MCF 10A (cell line): ENCODE measurements around the gene MRPL14. TPM values are rescaled to one million over a fixed set of nuclear protein-coding genes. Genes with fewer than 3 reads are reported as not detected.
A peak's percentile ranks its signal among the peaks of the same experiment; 100 is the strongest.

Experiments used
- BruUV-seq: library from RNA; stranded (reverse); fragments of 400-500 nt; replicated peaks from 2 replicates; lab custom pipeline; 2021; lab: Mats Ljungman, UMichigan
- CTCF ChIA-PET: fragments of 300-600 bp; sonication (Branson Sonifier 250); formaldehyde crosslinking; extraction: SDS; loops from one replicate; lab custom pipeline; 2021; ENCODE audit warnings: antibody characterized with exemption, inconsistent platforms; lab: Yijun Ruan, JAX
- POLR2A ChIA-PET: fragments of 300-600, 350-650 bp; sonication (Branson Sonifier 250); formaldehyde crosslinking; extraction: SDS; loops from one replicate; lab custom pipeline; 2020; ENCODE audit warnings: antibody characterized with exemption, inconsistent platforms; lab: Yijun Ruan, JAX
- DNase-seq: peaks from one replicate; pipeline ENCODE4 v3.0.0-alpha.2; 2018; ENCODE audit not compliant: unreplicated experiment
- H3K27ac Mint-ChIP-seq: one replicate; pipeline ENCODE4 v1.8.0; 2022; ENCODE audit warnings: mild to moderate bottlenecking, low read depth, mixed read lengths; ENCODE audit not compliant: unreplicated experiment
- H3K27me3 Mint-ChIP-seq: one replicate; pipeline ENCODE4 v1.8.0; 2022; ENCODE audit warnings: mixed read lengths; ENCODE audit not compliant: insufficient read depth, unreplicated experiment
- H3K36me3 Mint-ChIP-seq: one replicate; pipeline ENCODE4 v1.8.0; 2022; ENCODE audit warnings: mild to moderate bottlenecking, moderate library complexity, mixed read lengths; ENCODE audit not compliant: insufficient read depth, unreplicated experiment
- H3K4me1 Mint-ChIP-seq: one replicate; pipeline ENCODE4 v1.8.0; 2022; ENCODE audit warnings: mixed read lengths; ENCODE audit not compliant: insufficient read depth, unreplicated experiment
- H3K4me3 Mint-ChIP-seq: one replicate; pipeline ENCODE4 v1.8.0; 2022; ENCODE audit warnings: mild to moderate bottlenecking, moderate library complexity, mixed read lengths; ENCODE audit not compliant: unreplicated experiment
- H3K9me3 Mint-ChIP-seq: one replicate; pipeline ENCODE4 v1.8.0; 2022; ENCODE audit warnings: mixed read lengths; ENCODE audit not compliant: unreplicated experiment
- intact Hi-C: fragments of 100-400 bp; cut with micrococcal nuclease; formaldehyde crosslinking; loops from 2 replicates; pipeline ENCODE4 v1.14.1; 2022
- total RNA-seq: library from RNA; stranded (reverse); gene quantifications from 2 replicates; pipeline ENCODE4 v1.2.3, GENCODE V29; 2022
- TF ChIP-seq, protein P1 (sequence below): fragments of 200-600 bp; IDR thresholded peaks from one replicate; pipeline ENCODE4 v1.8.0; 2022; ENCODE audit warnings: antibody characterized with exemption, mild to moderate bottlenecking; ENCODE audit not compliant: unreplicated experiment

Gene MRPL14
- total RNA-seq, 1 experiment from 2014 or later, result 66.8 TPM

DNA sequence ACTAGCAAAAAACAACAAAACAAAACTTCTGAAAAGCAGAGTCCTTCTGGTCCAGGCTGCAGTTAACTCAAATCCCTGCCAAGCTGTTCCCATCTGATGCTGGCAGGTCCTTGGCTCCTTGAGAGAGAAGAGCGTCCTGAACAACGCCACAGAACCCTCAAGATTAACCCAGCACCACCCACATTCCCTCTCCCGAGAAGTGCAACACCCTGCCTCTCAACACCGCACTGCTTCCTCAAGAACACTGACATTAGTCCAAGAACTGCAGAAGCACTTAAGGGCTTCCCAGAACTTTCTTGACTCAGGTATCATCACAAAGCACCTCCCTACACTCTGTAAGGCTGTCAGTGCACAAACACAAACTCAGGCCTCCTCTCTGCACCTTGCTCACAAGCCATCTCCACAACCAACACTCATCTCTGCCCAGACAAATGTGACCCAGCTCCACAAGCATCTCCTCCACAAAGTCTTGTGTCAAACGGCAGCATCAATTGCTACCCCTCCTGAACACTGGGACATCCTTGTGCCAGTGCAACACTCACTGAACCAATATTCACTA is 7.5 kb downstream of the MRPL14 start:
- no peak for DNase-seq
- CTCF ChIA-PET, result interaction anchor here (0.6 to 0.9 kb wide), 2 partner anchors 20 to 29 kb away, joined by 3 to 5 read pairs; no protein-coding TSS in a partner anchor
- TF ChIP-seq, protein P1, sequence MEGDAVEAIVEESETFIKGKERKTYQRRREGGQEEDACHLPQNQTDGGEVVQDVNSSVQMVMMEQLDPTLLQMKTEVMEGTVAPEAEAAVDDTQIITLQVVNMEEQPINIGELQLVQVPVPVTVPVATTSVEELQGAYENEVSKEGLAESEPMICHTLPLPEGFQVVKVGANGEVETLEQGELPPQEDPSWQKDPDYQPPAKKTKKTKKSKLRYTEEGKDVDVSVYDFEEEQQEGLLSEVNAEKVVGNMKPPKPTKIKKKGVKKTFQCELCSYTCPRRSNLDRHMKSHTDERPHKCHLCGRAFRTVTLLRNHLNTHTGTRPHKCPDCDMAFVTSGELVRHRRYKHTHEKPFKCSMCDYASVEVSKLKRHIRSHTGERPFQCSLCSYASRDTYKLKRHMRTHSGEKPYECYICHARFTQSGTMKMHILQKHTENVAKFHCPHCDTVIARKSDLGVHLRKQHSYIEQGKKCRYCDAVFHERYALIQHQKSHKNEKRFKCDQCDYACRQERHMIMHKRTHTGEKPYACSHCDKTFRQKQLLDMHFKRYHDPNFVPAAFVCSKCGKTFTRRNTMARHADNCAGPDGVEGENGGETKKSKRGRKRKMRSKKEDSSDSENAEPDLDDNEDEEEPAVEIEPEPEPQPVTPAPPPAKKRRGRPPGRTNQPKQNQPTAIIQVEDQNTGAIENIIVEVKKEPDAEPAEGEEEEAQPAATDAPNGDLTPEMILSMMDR, result no peak
- Mint-ChIP-seq H3K27ac (no peak overlapping the region), H3K27me3 (no peaks in the 10 kb centered on the region), H3K9me3 (no peaks in the 10 kb centered on the region), H3K36me3 (peaks cover 15% of the 10 kb centered on the region), H3K4me1 (peaks cover 70% of the 10 kb centered on the region), H3K4me3 (no peak overlapping the region)
- no TSS peak for BruUV-seq
- intact Hi-C loops, result no loop called here
- POLR2A ChIA-PET, result no interaction called here

DNA sequence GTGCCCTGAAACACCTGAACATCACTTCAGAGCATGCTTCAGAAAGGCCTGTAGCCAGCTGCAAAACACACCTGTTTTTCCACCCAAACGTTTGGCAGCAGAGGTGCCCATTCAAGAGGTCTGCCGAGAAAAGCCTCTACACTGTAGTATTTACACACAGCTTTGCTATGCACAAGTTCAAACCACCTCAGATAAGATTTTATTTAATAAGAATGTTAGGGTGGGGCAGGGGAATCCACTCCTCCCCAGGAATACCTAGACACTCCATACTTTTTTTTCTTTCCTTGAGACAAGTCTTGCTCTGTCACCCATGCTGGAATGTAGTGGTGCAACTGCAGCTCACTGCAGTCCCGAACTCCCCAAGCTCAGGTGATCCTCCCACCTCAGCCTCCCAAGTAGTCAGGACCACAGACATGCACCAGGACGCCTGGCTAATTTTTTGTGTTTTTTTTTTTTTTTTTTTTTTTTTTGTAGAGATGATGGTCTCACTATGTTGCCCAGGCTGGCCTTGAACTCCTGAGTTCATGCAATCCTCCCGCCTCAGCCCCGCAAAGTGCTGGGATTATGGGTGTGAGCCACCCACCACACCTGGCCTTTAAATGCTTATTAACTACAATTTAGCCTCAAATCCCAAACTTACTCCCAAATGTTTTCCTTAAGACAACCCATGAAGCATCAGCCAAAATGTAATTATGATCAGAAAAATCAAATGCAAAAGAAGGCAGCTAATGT is 9.7 kb downstream of the MRPL14 start:
- H3K9me3 Mint-ChIP-seq, result no peaks in the 10 kb centered on the region
- BruUV-seq, result no TSS peak
- TF ChIP-seq, protein P1, result no peak
- no peak for DNase-seq
- no peak overlapping the region for H3K4me3 Mint-ChIP-seq
- H3K4me1 Mint-ChIP-seq, result peaks cover 48% of the 10 kb centered on the region
- intact Hi-C loops, result no loop called here
- H3K27me3 Mint-ChIP-seq, result no peaks in the 10 kb centered on the region
- CTCF ChIA-PET, result interaction anchor here (0.6 to 1.4 kb wide), 9 partner anchors 14 to 348 kb away, joined by 3 to 4 read pairs (median 3); no protein-coding TSS in a partner anchor
- POLR2A ChIA-PET, result interaction anchor here (0.9 to 1.3 kb wide), 3 partner anchors 9 to 12 kb away, joined by 3 to 5 read pairs (median 4); no protein-coding TSS in a partner anchor
- peak overlapping the region; percentile 16 for H3K27ac Mint-ChIP-seq
- peaks cover 35% of the 10 kb centered on the region for H3K36me3 Mint-ChIP-seq

DNA sequence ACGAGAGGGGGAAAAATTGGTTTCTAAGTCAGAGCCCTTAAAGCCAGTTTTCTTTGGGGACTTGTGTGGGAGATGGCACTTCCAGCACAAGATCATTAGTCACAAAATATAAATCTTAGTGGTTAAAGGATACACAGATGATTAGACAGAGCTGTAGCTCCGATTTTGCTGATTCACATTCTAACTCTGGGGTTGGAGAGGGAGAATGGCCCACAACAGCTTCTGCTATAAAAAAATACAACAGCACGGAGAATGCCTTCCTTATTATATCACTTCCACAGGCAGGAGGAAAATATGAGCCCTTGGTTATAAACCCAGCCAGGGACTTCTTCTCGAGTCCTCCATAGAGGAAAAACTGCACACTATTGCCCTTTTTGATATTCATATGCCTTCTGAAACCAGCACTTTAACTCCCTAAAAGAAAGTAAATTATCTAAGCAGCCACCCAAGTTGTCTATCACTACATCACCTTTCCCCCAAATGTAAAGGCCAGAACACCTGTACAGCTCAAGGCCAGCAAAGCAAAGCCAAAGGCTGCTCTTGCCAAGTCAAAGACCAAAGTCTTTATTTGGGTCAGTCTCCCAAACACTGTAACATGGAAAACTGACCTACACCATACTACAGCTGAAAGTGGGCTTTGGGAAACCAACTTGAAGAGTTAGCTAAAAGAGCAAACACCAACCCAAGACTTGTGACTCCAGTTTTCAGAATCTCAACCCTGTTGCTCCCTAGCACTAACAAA is 10.4 kb downstream of the MRPL14 start:
- ChIA-PET POLR2A (interaction anchor here (1.3 to 1.6 kb wide), 3 partner anchors 9 to 13 kb away, joined by 4 to 5 read pairs (median 4); partner anchors contain the start of genes MRPL14 and TMEM63B), CTCF (interaction anchor here (0.6 to 1.4 kb wide), 7 partner anchors 14 to 347 kb away, joined by 3 to 4 read pairs (median 3); no protein-coding TSS in a partner anchor)
- H3K27me3 Mint-ChIP-seq, result no peaks in the 10 kb centered on the region
- no peak overlapping the region for H3K4me3 Mint-ChIP-seq
- peak overlapping the region; percentile 16 for H3K27ac Mint-ChIP-seq
- peaks cover 43% of the 10 kb centered on the region for H3K36me3 Mint-ChIP-seq
- TF ChIP-seq, protein P1, result no peak
- intact Hi-C loops, result no loop called here
- H3K9me3 Mint-ChIP-seq, result no peaks in the 10 kb centered on the region
- no TSS peak for BruUV-seq
- no peak for DNase-seq
- H3K4me1 Mint-ChIP-seq, result peaks cover 44% of the 10 kb centered on the region
